SW 1271 (cell line): Measurements from ENCODE around the gene AFAP1.

Experiments used
- DNase-seq, 2 experiments: peaks; one replicate each; lab custom pipeline; 2025; lab: John Stamatoyannopoulos, UW

The AFAP1 gene

DNA sequence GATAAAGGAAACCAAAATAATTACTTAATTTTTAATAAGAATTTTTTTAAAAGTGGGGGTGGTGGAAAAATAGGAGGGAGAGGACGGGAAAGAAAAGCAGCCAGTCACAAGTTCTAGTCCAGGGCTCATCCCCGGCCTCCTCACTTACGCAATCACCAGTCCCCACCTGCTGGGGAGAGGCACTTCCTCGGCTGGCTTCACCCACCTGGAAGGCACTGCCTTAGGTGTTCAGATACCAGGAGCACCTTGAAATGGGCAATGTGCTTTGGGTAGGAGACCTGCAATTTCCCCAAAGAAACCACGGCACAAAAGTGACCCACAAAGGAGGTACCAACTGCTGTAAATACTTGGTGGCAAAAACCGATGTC is 23.8 kb downstream of the AFAP1 start:
- no peak for DNase-seq

DNA sequence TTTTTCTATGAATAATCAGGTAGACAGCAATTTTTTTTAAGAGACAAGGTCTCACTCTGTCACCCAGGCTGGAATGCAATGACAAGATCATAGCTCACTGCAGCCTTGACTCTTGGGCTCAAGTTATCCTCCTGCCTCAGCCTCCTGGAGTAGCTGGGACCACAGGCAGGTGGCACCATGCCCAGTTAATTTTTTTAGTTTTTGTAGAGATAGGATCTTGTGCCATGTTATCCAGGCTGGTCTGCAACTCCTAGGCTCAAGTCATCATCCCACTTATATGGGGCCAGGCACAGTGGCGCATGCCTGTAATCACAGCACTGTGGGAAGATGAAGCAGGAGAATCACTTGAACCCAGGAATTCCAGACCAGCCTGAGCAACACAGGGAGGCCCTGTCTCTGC is 26.8 kb downstream of the AFAP1 start:
- DNase-seq: no peak

DNA sequence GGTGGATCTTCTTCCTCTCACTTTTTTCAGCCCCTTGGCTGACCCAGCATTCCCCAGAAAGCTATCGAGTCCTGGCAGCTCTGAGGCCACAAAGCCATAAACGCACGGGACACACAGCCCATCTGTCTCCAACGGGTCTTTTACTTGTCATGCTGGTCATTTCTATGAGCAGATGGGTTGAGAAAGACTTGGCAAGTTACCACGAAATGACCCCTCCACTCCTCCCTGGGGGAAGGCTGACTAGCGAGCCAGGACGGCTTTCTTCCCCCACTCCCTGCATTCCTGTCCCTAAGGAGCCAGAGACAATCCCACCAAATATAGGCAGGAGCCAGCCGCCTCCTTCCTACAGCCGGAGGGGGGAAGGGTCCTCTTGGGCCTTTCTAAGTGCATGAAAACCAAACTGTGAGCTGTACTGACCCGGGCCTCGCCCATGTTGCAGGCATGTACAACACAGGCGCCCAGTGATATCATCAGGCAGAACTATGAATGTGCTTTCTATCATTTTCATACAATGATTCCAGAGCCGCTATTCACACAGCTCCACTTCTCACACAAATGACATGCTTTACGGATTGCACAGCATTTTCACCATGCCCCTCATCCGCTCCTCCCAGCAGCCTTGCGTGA is 28.6 kb downstream of the AFAP1 start:
- no peak for DNase-seq

DNA sequence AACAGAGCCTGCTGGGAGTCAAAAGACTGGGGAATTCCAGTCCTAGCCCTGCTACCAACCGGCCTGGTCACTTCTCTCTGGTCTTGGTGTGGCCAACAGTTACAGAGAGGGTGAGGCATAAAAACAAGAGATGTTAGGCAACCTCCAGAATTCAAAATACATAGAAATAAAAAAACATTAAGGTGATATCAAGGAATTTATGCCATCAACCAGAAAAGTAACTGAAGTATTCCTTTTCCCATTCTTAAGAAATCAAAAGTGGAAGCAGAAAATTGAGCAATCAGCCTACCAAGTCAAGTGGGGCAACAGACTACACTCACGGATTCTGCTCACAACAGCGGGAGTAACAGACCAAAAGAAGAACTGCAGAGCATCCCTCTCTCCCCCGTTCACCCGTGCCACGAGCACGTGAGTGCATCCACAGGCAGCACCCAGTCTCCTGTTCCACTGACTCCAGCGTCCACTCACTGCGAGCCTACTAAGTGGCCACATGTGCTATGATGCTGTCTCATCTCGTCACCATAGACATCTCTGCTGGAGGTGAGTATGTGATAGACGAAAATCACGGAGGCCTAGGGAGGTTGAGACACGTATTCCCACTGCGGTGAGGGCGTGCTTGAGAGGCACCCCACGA is 29.3 kb downstream of the AFAP1 start:
- no peak for DNase-seq

DNA sequence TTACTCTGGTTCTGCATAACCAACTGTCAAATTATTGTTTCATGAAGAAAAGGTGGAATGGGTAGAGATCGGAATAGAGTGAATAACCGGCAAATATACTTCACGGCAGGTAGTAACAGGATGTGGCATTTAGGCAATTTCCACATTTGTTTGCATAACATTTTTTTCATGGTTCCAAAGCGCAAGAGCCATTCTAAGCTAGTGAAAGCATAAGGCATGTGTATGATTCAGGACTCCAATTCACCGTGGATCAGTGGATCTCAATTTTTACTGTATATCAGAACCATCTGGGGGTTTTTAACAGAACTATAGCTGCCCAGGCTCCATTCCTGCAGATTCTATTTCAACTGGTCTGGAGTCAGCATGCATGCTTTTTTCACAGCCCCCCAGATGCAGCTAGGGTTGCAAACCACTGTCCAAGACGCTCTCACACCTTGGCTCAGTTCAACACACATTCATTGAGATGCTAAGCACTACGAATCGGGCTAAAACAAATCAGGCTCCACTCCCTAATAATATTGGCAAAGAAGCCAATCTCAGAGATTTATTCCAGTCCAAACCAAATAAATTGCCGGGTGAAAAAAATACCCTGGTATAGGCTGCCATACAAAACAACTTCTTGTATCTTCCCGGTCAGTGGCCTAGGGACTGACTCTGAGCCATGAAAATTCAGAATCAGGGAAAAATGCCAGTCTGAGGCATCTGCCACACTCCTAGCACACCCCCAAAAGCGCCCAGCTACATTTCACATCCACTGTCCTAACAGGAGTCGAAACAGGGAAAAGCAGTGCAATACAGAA is 30.0 kb downstream of the AFAP1 start:
- DNase-seq: no peak

DNA sequence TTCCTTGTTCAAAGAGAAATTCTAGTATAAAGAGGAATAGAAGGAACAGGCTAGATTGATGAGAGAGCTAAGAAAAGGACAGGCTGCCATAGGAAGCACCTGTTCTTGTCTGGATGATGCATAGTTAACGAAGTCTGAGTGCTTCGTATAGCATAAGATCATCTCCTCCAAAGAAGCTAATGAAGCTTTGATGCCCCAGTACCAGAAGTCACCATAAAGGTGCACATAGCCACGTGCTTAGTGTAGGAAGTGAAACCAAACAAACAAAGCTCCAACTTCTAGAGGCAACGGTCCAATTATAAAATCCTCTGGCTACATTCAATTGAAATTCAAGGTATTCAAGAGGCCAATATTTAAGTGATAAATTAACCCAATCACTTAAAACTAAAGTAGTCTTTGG is 31.0 kb downstream of the AFAP1 start:
- no peak for DNase-seq

DNA sequence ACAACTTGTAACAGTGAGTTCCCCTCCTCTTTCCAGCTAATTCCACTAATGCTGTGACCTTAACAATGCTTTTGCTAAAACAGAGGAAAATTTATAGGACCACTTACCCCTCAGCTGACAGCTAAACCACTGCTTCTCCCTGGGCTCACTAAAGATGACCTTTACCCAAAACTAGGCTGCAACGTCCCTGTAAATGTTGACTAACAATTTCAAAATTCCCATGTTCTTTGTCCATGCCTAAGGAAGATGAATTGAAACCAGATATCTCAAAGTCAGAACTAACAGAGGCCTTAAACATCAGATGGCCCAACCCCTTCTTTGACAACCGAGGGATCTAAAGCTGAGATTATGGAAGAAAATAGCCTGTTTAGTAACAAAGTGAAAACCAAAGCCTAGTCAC is 32.5 kb downstream of the AFAP1 start:
- no peak for DNase-seq

DNA sequence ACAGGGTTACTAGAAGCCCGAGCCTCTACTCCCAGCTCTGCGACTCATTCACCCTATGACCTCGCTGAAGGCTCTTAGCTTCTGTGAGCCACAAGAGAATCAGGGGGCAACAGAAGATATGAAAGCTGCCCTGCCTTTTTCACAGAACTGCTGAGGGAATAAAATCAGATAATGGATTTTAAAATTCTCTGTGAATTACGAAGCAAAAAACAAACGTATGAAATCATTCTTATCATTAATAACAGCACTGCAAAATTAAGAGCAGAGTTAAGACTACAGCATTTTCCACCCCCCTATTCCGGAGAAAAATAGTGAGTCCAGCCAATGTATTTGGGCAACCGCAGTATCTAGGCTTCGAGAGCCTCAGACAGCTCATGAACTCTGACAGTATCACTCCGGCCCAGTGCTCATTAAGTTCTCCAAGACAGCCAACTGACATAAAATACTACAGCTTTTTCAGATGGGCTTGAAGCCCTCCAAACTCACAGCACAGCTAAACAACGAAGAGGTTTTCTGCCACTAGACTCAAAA is 33.4 kb downstream of the AFAP1 start:
- DNase-seq: no peak

DNA sequence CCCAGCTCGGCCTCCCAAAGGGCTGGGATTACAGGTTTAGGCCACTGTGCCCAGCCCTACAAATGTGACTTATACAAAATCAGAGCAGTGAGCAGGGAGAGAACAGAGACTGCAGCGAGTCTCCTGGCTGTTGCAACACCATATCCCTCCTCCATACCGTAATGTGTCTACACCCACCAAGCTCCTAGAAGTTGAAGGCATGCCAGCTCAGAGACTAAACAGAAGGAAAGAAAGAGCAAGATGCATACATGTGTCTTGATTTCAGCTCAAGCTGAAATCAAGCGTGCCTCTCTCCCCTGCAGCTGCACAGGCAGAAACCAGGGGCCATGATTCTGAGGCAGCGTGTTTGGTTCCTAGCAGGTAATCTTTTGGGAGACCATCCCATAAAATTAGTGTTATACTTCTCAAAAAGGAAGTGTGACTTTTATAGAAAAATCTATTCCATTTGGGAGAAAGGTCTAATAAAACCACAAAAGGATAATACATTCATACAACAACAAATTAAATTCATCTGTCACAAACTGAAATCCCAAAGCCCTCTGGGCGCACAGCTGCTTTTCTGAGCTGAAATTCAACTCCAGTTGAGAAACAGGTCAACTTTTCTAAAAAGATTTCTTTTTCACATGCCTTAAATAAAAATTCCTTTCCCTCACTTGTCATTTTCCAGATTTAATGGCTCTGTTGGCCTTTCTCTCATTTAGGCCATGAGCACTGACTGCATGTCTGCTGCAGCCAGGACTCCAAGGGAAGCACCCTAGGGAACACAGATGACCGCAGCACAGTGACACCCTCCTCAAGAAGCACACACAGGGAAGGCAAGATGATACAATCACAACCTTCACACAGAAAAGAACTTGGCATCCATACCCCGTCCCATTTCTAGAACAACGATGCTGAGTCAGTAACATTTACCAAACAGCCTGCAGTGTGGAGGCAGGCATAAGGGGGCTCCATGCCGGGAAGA is 34.4 kb downstream of the AFAP1 start:
- no peak for DNase-seq

DNA sequence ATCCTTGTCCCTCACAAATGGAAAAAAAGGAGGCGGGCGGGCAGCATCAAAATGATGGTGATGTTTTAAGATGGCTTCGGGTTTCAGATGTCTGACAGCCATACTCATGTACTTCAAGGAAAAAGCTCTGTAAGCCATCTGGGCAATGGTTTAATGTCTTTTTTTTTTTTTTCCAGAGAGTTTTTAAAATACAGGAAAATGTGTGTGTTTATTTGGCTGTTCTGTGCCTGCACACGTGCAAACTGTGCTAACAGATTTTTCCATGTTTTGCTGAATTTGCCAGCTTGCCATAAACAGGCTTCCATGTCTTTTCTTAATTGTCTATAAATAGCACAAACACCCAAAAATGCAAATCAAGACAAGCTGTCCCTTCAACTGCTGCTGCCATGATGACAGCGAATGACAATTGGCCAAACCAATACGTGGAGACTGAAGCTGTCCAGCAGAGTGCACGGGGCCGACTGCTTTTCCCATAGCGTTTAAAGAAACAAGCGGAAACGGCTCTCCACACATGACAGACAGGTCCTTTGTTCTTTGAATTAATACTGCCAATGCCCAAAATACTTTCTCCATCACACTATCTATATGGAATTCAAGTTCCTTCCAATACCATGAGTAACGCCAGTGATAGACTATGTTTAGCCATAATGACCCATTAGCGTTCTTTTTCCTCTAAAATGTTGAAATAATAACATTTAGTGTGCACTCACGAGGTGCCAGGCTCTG is 35.7 kb downstream of the AFAP1 start:
- no peak for DNase-seq

DNA sequence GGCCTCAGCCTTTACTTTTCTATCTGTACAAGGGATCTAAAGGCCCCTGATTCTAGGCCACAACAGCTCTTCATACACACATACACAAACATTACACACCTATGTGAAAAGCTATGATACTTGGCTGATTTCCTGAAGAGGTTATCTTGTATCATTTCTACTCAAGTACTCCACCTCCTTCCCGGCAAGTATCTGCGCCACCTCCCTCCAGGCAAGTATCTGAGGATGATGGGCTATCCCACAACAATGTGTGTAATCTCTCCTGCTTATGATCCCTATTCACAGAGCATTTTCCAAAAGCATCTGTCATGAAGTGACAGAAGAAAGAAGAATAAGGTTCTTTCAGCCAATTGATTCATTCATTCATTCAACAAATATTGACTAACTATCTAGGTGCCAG is 36.8 kb downstream of the AFAP1 start:
- no peak for DNase-seq

DNA sequence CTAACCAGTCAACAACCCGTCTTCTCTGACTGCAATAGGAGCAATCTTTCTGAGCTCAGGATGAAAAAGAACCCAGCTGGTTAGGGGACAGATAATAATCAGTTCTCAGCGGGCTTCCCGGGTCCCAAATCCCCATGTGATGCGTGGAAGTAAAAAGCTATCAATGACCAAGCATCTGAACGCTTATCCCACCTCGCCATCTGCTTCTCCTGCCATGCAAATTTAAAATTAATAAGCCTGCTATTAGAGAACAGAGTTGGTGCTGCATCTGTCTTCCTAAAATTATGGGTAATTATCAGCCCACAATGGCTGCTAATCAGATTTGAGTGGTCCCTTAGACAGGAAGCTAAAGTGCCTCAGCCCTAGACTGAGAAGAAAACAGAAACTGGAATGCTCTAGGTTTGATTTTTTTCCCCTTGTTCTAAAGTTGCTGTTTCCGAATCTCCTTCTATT is 37.5 kb downstream of the AFAP1 start:
- DNase-seq: no peak

DNA sequence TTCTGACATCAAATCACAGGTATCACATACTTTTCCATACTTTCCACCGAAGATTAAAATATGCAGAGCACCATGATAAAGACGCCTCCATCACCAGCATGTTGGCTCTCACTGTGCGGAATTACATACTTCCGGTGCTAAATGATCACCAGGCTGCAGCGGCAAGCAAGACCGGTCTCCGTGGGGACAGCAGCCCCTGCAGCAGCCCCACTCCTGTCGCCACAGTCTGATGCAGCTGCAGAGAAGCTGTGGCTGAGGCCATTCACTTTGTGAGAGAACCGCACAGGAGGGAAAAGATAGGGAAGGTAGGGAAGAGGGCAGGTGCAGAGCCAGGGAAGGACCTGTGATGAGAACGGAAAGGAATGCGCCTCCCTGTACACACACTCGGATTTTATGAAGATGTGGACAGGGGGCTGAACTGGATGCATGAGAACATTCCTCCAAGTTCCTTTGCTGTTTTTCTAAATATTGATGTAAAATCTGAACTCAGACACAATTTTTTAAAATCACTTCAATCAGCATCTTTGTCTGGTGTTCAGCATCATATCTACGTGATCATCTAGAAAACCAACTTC is 38.3 kb downstream of the AFAP1 start:
- DNase-seq: no peak

DNA sequence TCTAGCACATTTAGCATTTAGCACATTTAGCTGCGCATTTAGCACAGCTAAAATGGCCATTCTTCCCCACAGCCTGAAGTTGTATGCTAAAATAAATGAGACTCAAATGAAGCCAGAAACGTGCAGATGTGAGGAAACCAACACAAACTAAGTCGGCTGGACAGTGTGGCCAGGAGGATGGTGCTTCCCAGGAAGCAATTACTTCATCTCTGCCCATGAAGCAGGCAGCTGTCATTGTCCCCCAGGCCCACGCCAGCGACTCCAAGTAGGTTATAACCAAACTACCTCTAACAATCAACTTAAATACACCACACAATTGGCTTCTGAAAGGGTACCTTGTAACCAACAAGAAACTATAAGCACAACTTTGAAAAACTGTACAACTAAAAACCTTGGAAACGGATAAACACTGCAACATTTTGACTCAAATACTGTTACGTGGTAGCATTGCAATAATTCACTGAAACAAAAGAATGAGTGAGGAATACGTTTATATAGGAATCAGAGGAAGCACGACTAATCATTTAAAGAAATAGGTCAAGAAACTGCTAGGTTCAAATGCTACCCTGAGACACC is 39.2 kb downstream of the AFAP1 start:
- DNase-seq: no peak

DNA sequence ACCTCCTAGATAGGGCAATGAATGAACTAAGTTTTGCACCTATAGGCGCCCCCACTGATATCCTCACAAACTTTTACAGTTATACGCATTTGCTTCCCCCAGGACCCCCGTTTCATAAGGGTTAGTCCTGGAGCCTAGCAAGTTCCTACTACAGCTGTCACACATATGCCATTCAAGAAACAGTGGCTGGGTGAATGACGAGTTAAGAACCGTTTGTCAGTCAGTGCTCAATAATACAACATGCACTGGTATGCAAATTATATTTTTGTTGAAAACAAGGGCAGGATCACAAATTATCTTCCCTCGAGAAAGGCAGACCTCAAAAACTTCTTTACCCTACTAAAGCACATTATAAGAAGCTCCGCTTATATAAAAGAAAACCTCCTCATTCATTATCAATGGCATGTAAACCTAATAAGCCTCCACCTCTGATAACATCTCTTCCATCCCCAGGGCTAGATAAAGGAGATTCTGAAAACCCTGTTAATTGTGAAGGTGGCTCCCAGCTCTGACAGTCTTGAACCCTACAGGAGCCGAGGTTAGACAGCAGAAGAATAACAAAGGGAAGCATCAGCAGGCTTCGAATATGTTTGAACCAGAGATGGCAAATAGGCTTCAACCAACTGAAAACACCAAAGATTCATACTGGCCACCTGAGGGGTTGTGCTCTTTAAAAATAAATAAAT is 40.3 kb downstream of the AFAP1 start:
- DNase-seq: no peak

DNA sequence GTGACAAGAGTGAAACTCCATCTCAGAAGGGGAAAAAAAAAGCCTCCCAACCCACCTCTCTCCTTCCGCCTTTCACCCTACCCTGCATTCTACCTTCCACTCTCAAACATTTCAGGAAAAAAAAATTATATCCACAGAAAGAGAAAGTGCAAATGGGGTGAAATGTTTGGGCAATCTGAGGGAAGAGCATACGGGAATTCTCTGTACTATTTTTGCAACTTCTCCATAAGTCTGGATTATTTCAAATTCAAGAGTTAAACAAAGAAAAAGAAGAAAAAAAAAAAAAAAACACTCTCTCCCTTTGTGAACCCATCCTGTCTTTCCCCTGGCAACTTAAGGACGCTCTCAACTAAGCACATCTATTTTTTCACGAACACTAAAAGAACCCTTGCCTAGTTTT is 41.3 kb downstream of the AFAP1 start:
- no peak for DNase-seq

DNA sequence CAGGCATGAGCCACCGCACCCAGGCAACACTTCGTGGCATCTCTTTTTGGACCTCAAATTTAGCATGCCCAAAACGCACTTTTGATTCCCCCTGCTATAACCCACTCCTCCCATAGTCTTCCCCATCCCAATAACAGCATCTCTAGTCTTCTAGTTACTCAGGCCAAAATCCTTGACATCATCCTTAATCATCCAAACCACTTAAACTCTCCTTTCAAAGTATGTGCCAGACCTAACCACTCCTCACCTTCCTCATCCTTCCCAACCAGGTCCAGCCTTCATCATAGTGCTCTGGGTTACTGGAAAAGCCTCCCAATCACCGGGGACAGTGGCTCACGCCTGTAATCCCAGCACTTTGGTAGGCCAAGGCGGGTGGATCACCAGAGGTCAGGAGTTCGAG is 41.9 kb downstream of the AFAP1 start:
- no peak for DNase-seq

DNA sequence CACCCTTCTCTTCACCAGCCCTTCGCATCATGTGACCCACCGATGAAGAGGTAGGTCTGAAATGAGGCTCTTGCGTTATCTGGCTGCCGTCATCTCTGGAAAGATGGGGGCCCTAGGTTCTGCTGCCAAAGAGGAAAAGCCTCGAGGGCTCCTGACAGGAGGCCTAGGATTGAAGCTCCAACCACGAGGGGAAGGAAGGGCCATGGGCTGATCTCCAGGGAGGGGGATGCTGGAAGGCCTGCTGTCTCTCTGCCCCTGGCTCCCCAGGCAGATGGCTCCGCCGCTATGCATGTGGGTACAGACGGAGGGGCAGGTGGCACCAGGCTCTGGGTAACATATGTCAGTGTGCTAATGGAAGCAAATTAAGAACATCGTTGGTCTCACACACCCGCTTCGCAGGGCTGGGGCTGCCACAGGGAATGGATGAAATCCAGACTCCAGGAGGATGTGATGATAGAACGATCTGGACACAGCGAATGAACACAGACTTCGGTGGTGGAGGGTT is 44.9 kb downstream of the AFAP1 start:
- DNase-seq: no peak

DNA sequence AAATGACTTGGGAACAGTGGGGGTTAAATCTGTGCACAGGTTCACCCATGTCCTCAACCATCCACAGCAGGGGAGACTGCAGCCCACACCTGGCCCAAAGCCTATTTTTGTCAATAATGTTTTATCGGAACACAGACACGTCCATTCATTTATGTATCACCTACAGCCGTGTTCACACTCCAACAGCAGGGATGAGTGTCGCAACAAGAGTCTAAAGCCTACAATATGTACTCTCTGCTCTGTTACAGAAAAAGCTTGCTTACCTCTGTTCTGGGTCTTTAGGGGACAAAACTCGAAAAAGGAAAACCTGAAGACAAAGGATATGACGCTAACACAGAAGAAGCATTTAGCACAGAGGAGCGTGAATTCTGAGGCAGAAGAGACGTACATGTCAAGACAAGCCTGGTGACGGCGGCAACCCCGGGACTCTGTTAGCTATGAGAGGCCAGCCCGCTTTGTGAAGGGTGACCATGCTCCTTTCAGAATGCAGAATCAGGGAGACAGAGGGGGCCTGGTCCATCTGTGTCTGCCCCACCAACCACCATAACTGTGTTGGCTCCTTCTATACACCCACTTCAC is 45.5 kb downstream of the AFAP1 start:
- DNase-seq: no peak
